ENCODE results near the gene IFT81.
"Not testable (repeated sequence)": the region's sequence is repeated elsewhere in the genome, so short reads cannot be mapped to it uniquely, and the experiment has no call there.

The IFT81 gene

GRCh38 chr12:110249716-110250225, 125.6 kb downstream of the IFT81 start:
- no peaks in the 10 kb centered on the region for H3K36me3 Mint-ChIP-seq (ENCODE audit: low read depth)
- no peaks in the 10 kb centered on the region for H3K4me1 Mint-ChIP-seq
- no peak overlapping the region for H3K4me3 Mint-ChIP-seq
- H3K27me3 Mint-ChIP-seq = no peaks in the 10 kb centered on the region
- H3K27ac Mint-ChIP-seq = no peak overlapping the region
- ATAC-seq (no peak), DNase-seq (no peak)
- H3K9me3 Mint-ChIP-seq = no peaks in the 10 kb centered on the region

- H3K27ac Mint-ChIP-seq = no peak overlapping the region
- no peak for ATAC-seq
- no peak for DNase-seq
- H3K4me1 Mint-ChIP-seq = no peaks in the 10 kb centered on the region
- H3K36me3 Mint-ChIP-seq (ENCODE audit: low read depth) = no peaks in the 10 kb centered on the region
- no peaks in the 10 kb centered on the region for H3K9me3 Mint-ChIP-seq
- H3K27me3 Mint-ChIP-seq = no peaks in the 10 kb centered on the region
- H3K4me3 Mint-ChIP-seq = no peak overlapping the region
Measured at GRCh38 chr12:110251381-110251780, 127.2 kb downstream of the IFT81 start.

- Mint-ChIP-seq H3K27ac (no peak overlapping the region), H3K36me3 (ENCODE audit: low read depth) (no peaks in the 10 kb centered on the region), H3K4me3 (no peak overlapping the region), H3K27me3 (no peaks in the 10 kb centered on the region), H3K4me1 (no peaks in the 10 kb centered on the region), H3K9me3 (no peaks in the 10 kb centered on the region)
- ATAC-seq (no peak), DNase-seq (no peak)
Measured at GRCh38 chr12:110252716-110253115, 128.6 kb downstream of the IFT81 start.

GRCh38 chr12:110253176-110253575, 129.0 kb downstream of the IFT81 start:
- no peak for DNase-seq
- ATAC-seq = no peak

GRCh38 chr12:110254971-110255540, 130.9 kb downstream of the IFT81 start:
- Mint-ChIP-seq H3K27me3 (no peaks in the 10 kb centered on the region), H3K4me3 (no peak overlapping the region), H3K4me1 (no peaks in the 10 kb centered on the region), H3K36me3 (ENCODE audit: low read depth) (no peaks in the 10 kb centered on the region), H3K27ac (no peak overlapping the region), H3K9me3 (no peaks in the 10 kb centered on the region)
- DNase-seq (no peak), ATAC-seq (no peak)

More at GRCh38 chr12:110253176-110253575, 129.0 kb downstream of the IFT81 start:
- Mint-ChIP-seq H3K27me3 (no peaks in the 10 kb centered on the region), H3K4me1 (no peaks in the 10 kb centered on the region), H3K4me3 (no peak overlapping the region), H3K36me3 (ENCODE audit: low read depth) (no peaks in the 10 kb centered on the region), H3K9me3 (no peaks in the 10 kb centered on the region), H3K27ac (no peak overlapping the region)

GRCh38 chr12:110255890-110256456, 131.8 kb downstream of the IFT81 start:
- H3K27me3 Mint-ChIP-seq; H3K27ac Mint-ChIP-seq; ATAC-seq; DNase-seq; H3K36me3 Mint-ChIP-seq (ENCODE audit: low read depth); H3K4me1 Mint-ChIP-seq; H3K9me3 Mint-ChIP-seq; H3K4me3 Mint-ChIP-seq: not testable (repeated sequence)

- DNase-seq = no peak
- Mint-ChIP-seq H3K36me3 (ENCODE audit: low read depth) (no peaks in the 10 kb centered on the region), H3K9me3 (no peaks in the 10 kb centered on the region), H3K27me3 (no peaks in the 10 kb centered on the region), H3K4me3 (no peak overlapping the region), H3K4me1 (no peaks in the 10 kb centered on the region), H3K27ac (no peak overlapping the region)
- no peak for ATAC-seq
Measured at GRCh38 chr12:110256780-110257431, 132.7 kb downstream of the IFT81 start.

- Mint-ChIP-seq H3K36me3 (ENCODE audit: low read depth) (no peaks in the 10 kb centered on the region), H3K27me3 (no peaks in the 10 kb centered on the region), H3K4me3 (no peak overlapping the region), H3K9me3 (no peaks in the 10 kb centered on the region), H3K27ac (no peak overlapping the region), H3K4me1 (no peaks in the 10 kb centered on the region)
- ATAC-seq (no peak), DNase-seq (no peak)
Measured at GRCh38 chr12:110258466-110258865, 134.3 kb downstream of the IFT81 start.

- H3K4me1 Mint-ChIP-seq = no peaks in the 10 kb centered on the region
- no peaks in the 10 kb centered on the region for H3K36me3 Mint-ChIP-seq (ENCODE audit: low read depth)
- no peaks in the 10 kb centered on the region for H3K27me3 Mint-ChIP-seq
- ATAC-seq (no peak), DNase-seq (no peak)
- H3K27ac Mint-ChIP-seq = no peak overlapping the region
- H3K4me3 Mint-ChIP-seq = no peak overlapping the region
- H3K9me3 Mint-ChIP-seq = no peaks in the 10 kb centered on the region
Measured at GRCh38 chr12:110262442-110263388, 138.6 kb downstream of the IFT81 start.

- Mint-ChIP-seq H3K36me3 (ENCODE audit: low read depth) (no peaks in the 10 kb centered on the region), H3K4me3 (no peak overlapping the region), H3K27ac (no peak overlapping the region), H3K9me3 (no peaks in the 10 kb centered on the region), H3K4me1 (no peaks in the 10 kb centered on the region), H3K27me3 (peaks cover 8% of the 10 kb centered on the region)
- ATAC-seq (no peak), DNase-seq (no peak)
Measured at GRCh38 chr12:110266381-110266960, 142.3 kb downstream of the IFT81 start.

- ATAC-seq (no peak), DNase-seq (no peak)
- Mint-ChIP-seq H3K27ac (no peak overlapping the region), H3K36me3 (ENCODE audit: low read depth) (no peaks in the 10 kb centered on the region), H3K27me3 (peaks cover 8% of the 10 kb centered on the region), H3K4me3 (no peak overlapping the region), H3K9me3 (no peaks in the 10 kb centered on the region), H3K4me1 (no peaks in the 10 kb centered on the region)
Measured at GRCh38 chr12:110266980-110267620, 142.9 kb downstream of the IFT81 start.

Measured in activated naive CD8-positive, alpha-beta T cell treated with anti-CD3 and anti-CD28 coated beads, Interleukin-2, amount 50 U/mL, for 24 hours (primary cell).